Subcutaneous abdominal adipose tissue (tissue), 5 donors: Measurements from ENCODE around the gene FBXW5.

Experiments
- H3K27ac ChIP-seq: one replicate; pipeline ENCODE4 v1.7.0; 2013; ENCODE audit warnings: low read depth, mild to moderate bottlenecking, inconsistent platforms, low read length, moderate library complexity
- H3K27me3 ChIP-seq, 5 donors: one replicate each; pipeline ENCODE4 v1.7.0; 2013; ENCODE audit warnings: low read length in 5 of 5, inconsistent platforms in 1 of 5; ENCODE audit not compliant: control insufficient read depth in 5 of 5, insufficient read depth in 4 of 5
- H3K36me3 ChIP-seq, 5 donors: one replicate each; pipeline ENCODE4 v1.7.0; 2013; ENCODE audit warnings: low read length in 5 of 5; ENCODE audit not compliant: control insufficient read depth in 5 of 5, insufficient read depth in 5 of 5
- H3K4me1 ChIP-seq, 5 donors: one replicate each; pipeline ENCODE4 v1.7.0; 2013; ENCODE audit warnings: low read length in 5 of 5, mild to moderate bottlenecking in 3 of 5, moderate library complexity in 1 of 5; ENCODE audit not compliant: control insufficient read depth in 5 of 5, insufficient read depth in 5 of 5
- H3K4me3 ChIP-seq, 5 donors: one replicate each; pipeline ENCODE4 v1.7.0; 2013; ENCODE audit warnings: low read length in 5 of 5, low read depth in 1 of 5
- H3K9ac ChIP-seq, 5 donors: one replicate each; pipeline ENCODE4 v1.7.0; 2013; ENCODE audit warnings: low read length in 5 of 5, mild to moderate bottlenecking in 4 of 5, moderate library complexity in 3 of 5
- H3K9me3 ChIP-seq, 5 donors: one replicate each; pipeline ENCODE4 v1.7.0; 2013; ENCODE audit warnings: low read length in 5 of 5; ENCODE audit not compliant: control insufficient read depth in 5 of 5
- donor health status: healthy.
- donor health status: healthy.
- donor health status: healthy.
- donor health status: healthy.
- donor health status: healthy.

The FBXW5 gene

GRCh38 chr9:136977649-136978072, 33.1 kb upstream of the FBXW5 start:
- peaks cover 0 to 13% (median 0%) of the 10 kb centered on the region in 5 donors for H3K27me3 ChIP-seq
- H3K4me1 ChIP-seq, result peaks cover 0 to 61% (median 27%) of the 10 kb centered on the region in 5 donors
- H3K27ac ChIP-seq, result no peak overlapping the region
- H3K9me3 ChIP-seq, result no peaks in the 10 kb centered on the region
- H3K9ac ChIP-seq, result peak overlapping the region in 1 of 5 donors; percentile 41
- H3K36me3 ChIP-seq, result no peaks in the 10 kb centered on the region
- peak overlapping the region in 4 of 5 donors; percentile 30 to 67 (median 44) for H3K4me3 ChIP-seq

GRCh38 chr9:136977223-136977622, 32.7 kb upstream of the FBXW5 start, which contains the start of gene PTGDS:
TSS of gene PTGDS (plus strand) at chr9:136977504. CDS start at chr9:136977579, 75 bp downstream.
- no peaks in the 10 kb centered on the region for H3K36me3 ChIP-seq
- no peaks in the 10 kb centered on the region for H3K9me3 ChIP-seq
- peak within 1 kb of the TSS in 2 of 5 donors; percentile 30 to 41 for H3K9ac ChIP-seq
- H3K4me1 ChIP-seq, result peaks cover 0 to 57% (median 23%) of the 10 kb centered on the region in 5 donors
- no peak within 1 kb of the TSS for H3K27ac ChIP-seq
- peaks cover 0 to 8% (median 0%) of the 10 kb centered on the region in 5 donors for H3K27me3 ChIP-seq
- H3K4me3 ChIP-seq, result peak within 1 kb of the TSS in 4 of 5 donors; percentile 30 to 67 (median 44)

GRCh38 chr9:136975644-136976043, 31.1 kb upstream of the FBXW5 start:
- H3K9ac ChIP-seq, result no peak overlapping the region
- peaks cover 0 to 45% (median 15%) of the 10 kb centered on the region in 5 donors for H3K4me1 ChIP-seq
- no peak overlapping the region for H3K27ac ChIP-seq
- no peaks in the 10 kb centered on the region for H3K36me3 ChIP-seq
- peaks cover 0 to 7% (median 3%) of the 10 kb centered on the region in 5 donors for H3K27me3 ChIP-seq
- no peaks in the 10 kb centered on the region for H3K9me3 ChIP-seq
- H3K4me3 ChIP-seq, result no peak overlapping the region

GRCh38 chr9:136974817-136975535, 30.4 kb upstream of the FBXW5 start:
- Histone ChIP-seq H3K4me3 (no peak overlapping the region), H3K4me1 (peaks cover 0 to 42% (median 15%) of the 10 kb centered on the region in 5 donors), H3K9me3 (no peaks in the 10 kb centered on the region), H3K27ac (no peak overlapping the region), H3K9ac (no peak overlapping the region), H3K27me3 (peaks cover 2 to 7% (median 5%) of the 10 kb centered on the region in 5 donors), H3K36me3 (no peaks in the 10 kb centered on the region)

GRCh38 chr9:136973618-136974617, 29.4 kb upstream of the FBXW5 start:
- Histone ChIP-seq H3K27me3 (peaks cover 3 to 7% (median 6%) of the 10 kb centered on the region in 5 donors), H3K27ac (no peak overlapping the region), H3K9ac (no peak overlapping the region)

GRCh38 chr9:136972743-136973142, 28.2 kb upstream of the FBXW5 start:
- H3K36me3 ChIP-seq, result no peaks in the 10 kb centered on the region
- H3K4me3 ChIP-seq, result no peak overlapping the region
- H3K27ac ChIP-seq, result no peak overlapping the region
- H3K9ac ChIP-seq, result no peak overlapping the region
- H3K9me3 ChIP-seq, result no peaks in the 10 kb centered on the region
- H3K27me3 ChIP-seq, result peaks cover 3 to 7% (median 6%) of the 10 kb centered on the region in 5 donors
- peaks cover 0 to 31% (median 10%) of the 10 kb centered on the region in 5 donors for H3K4me1 ChIP-seq

More at GRCh38 chr9:136973618-136974617, 29.4 kb upstream of the FBXW5 start:
- Histone ChIP-seq H3K9me3 (no peaks in the 10 kb centered on the region), H3K4me3 (no peak overlapping the region), H3K4me1 (peaks cover 0 to 38% (median 15%) of the 10 kb centered on the region in 5 donors), H3K36me3 (no peaks in the 10 kb centered on the region)

- no peaks in the 10 kb centered on the region for H3K36me3 ChIP-seq
- no peaks in the 10 kb centered on the region for H3K9me3 ChIP-seq
- H3K9ac ChIP-seq, result no peak overlapping the region
- H3K27ac ChIP-seq, result no peak overlapping the region
- peaks cover 3 to 7% (median 6%) of the 10 kb centered on the region in 5 donors for H3K27me3 ChIP-seq
- no peak overlapping the region for H3K4me3 ChIP-seq
- H3K4me1 ChIP-seq, result peaks cover 0 to 27% (median 6%) of the 10 kb centered on the region in 5 donors
Measured at GRCh38 chr9:136972335-136972734, 27.8 kb upstream of the FBXW5 start.

GRCh38 chr9:136971746-136972145, 27.2 kb upstream of the FBXW5 start:
- Histone ChIP-seq H3K36me3 (no peaks in the 10 kb centered on the region), H3K27me3 (peaks cover 3 to 7% (median 6%) of the 10 kb centered on the region in 5 donors), H3K4me3 (no peak overlapping the region), H3K9me3 (no peaks in the 10 kb centered on the region), H3K4me1 (peaks cover 0 to 22% (median 0%) of the 10 kb centered on the region in 5 donors), H3K9ac (no peak overlapping the region), H3K27ac (no peak overlapping the region)

GRCh38 chr9:136970361-136970760, 25.8 kb upstream of the FBXW5 start:
- H3K27ac ChIP-seq, result no peak overlapping the region
- no peaks in the 10 kb centered on the region for H3K9me3 ChIP-seq
- H3K4me3 ChIP-seq, result no peak overlapping the region
- H3K4me1 ChIP-seq, result peaks cover 0 to 19% (median 5%) of the 10 kb centered on the region in 5 donors
- H3K9ac ChIP-seq, result no peak overlapping the region
- H3K27me3 ChIP-seq, result peaks cover 3 to 13% (median 9%) of the 10 kb centered on the region in 5 donors
- no peaks in the 10 kb centered on the region for H3K36me3 ChIP-seq
